Heart left ventricle (tissue), 16 donors: ENCODE measurements around the gene CX3CL1. TPM values are rescaled to one million over a fixed set of nuclear protein-coding genes. Genes with fewer than 3 reads are reported as not detected.
"Not testable (repeated sequence)": the region's sequence is repeated elsewhere in the genome, so short reads cannot be mapped to it uniquely, and the experiment has no call there.

Experiments used
- ATAC-seq, 4 donors: fragments of 200-7000 bp; cut with Tn5 transposase; one replicate each; pipeline ENCODE4 v1.9.1; 2020 to 2022; ENCODE audit warnings: moderate library complexity in 4 of 4, mild to moderate bottlenecking in 3 of 4, moderate number of reproducible peaks in 1 of 4
- DNase-seq, 5 donors: peaks; one replicate each; pipeline ENCODE4 v3.0.0-alpha.2; 2020
- H3K27ac ChIP-seq, 12 donors: fragments of 200-600 bp; sonication (generic) in 4 of 12; one replicate each; pipeline versions ENCODE4 v1.5.0 to v1.8.0; 2016 to 2022; ENCODE audit warnings: mild to moderate bottlenecking in 2 of 12
- H3K27me3 ChIP-seq, 9 donors: fragments of 200-600 bp; sonication (generic) in 2 of 9; one replicate each; pipeline versions ENCODE4 v1.5.1 to v1.8.0; 2016 to 2022; ENCODE audit warnings: mild to moderate bottlenecking in 3 of 9
- H3K36me3 ChIP-seq, 9 donors: fragments of 200-600 bp; sonication (generic) in 2 of 9; one replicate each; pipeline versions ENCODE4 v1.5.0 to v1.8.0; 2018 to 2022; ENCODE audit warnings: mild to moderate bottlenecking in 2 of 9
- H3K4me1 ChIP-seq, 12 donors: fragments of 200-600 bp; sonication (generic) in 4 of 12; one replicate each; pipeline versions ENCODE4 v1.5.0 to v1.8.0; 2016 to 2022; ENCODE audit warnings: mild to moderate bottlenecking in 3 of 12
- H3K4me3 ChIP-seq, 12 donors: fragments of 200-600 bp; sonication (generic) in 4 of 12; one replicate each; pipeline versions ENCODE4 v1.5.0 to v1.8.0; 2017 to 2022; ENCODE audit warnings: mild to moderate bottlenecking in 9 of 12, moderate library complexity in 4 of 12
- H3K9me3 ChIP-seq, 12 donors: fragments of 200-600 bp; sonication (generic) in 4 of 12; one replicate each; pipeline versions ENCODE4 v1.5.0 to v1.8.0; 2016 to 2022; ENCODE audit warnings: mild to moderate bottlenecking in 1 of 12
- POLR2A ChIP-seq, 2 donors: fragments of 450-650 bp; IDR thresholded peaks; one replicate each; pipeline ENCODE4 v1.6.1; 2017; ENCODE audit warnings: antibody characterized with exemption in 2 of 2, mild to moderate bottlenecking in 2 of 2, moderate library complexity in 2 of 2
- WGBS, 4 donors: extraction: QIAGEN DNeasy Blood & Tissue Kit in 2 of 4; methylation state at CpG; one replicate each; pipeline versions ENCODE4 v1.1.5 to v1.1.7; 2013 to 2018; 5-methylcytosine and 5-hydroxymethylcytosine counted together
- intact Hi-C, 10 donors: fragments of 100-400 bp; cut with DNase I; formaldehyde crosslinking; loops; one replicate each; pipeline versions ENCODE4 v1.11.1 to v1.14.2; 2022
- polyA plus RNA-seq, 2 donors: library from polyadenylated mRNA; stranded (reverse); fragments of 200-250 nt; gene quantifications; one replicate each; pipeline ENCODE4 v1.2.3, GENCODE V29; 2013
- total RNA-seq, 9 donors: library from RNA; depleted of rRNA in 2 of 9; stranded (reverse); fragments of >200 nt in 2 of 9; fragmentation: NEBNext Ultra II Directional in 3 of 9; extraction: Animal tissue kit (Norgen Biotek cat#: 25700) in 3 of 9; gene quantifications; one replicate each; pipeline versions ENCODE4 v1.1.0 to v1.2.4, GENCODE V29; 2016 to 2023
- TF ChIP-seq, protein P1 (sequence below), 12 donors: fragments of 200-600 bp; sonication (generic) in 4 of 12; IDR thresholded peaks; one replicate each; pipeline versions ENCODE4 v1.5.0 to v1.8.0; 2018 to 2022; ENCODE audit warnings: antibody characterized with exemption in 12 of 12, mild to moderate bottlenecking in 5 of 12
- donor health status: ischemic (EF 13 %, LVEDD 7.1; RV severe dilation, severe dysfunction).
- donor health status: healthy with polysubstance abuse.
- donor health status: DM: no; HTN: yes; CAD: no.
- donor health status: DM: no; HTN: no; CAD: no.
- donor health status: ischemic (EF 25% LVEDD 6.9; RV normal size, moderate dysfunction).
- donor health status: ischemic (EF 25% LVEDD 5.7; RV mildly dilated, moderate dysfunction).
- donor health status: healthy.
- donor health status: DM: yes; HTN: yes; CAD: no.
- donor health status: ischemic (EF 35%, LVEDD 5.7; RV mildly dilated, moderate dysfunction).
- donor health status: nonischemic (EF 11% LVEDD 7.7; RV severe dilation, severe dysfunction).
- donor health status: DM: yes; HTN: yes; CAD: no.
- donor health status: PGD.
- donor health status: ischemic (EF 29% LVEDD 5.4; RV normal size, mild dysfunction).
- donor health status: nonischemic (EF 23%, LVEDD 6.1; RV moderate dilation, normal function).

CX3CL1 gene
- total and polyA plus RNA-seq, 11 donors: 8.3 to 59.5 (median 15.4) TPM

GRCh38 chr16:57392694-57393093 is 20.4 kb downstream of the CX3CL1 start:
- no peak for ATAC-seq
- intact Hi-C loops: no loop called here

DNA sequence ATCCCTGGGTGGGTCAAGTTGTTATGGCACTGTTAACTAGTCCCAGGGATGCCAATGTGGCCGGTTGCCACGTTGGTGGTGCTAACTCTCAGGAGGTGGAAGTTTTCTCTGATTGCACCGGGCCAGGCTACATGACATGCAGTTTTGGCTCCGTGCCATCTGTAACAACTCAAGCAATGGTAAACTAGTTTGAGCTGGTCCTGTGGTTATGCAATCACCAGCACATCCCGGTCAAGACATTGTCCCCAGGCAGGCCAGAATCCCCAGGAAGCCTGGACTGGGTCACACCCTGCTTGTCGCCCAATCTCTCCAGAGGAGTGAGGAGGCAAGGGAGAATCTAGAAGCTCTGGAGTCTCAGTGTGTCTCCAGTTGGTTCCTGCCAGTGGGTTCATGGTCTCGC is 22.2 kb downstream of the CX3CL1 start:
- H3K9me3 ChIP-seq: no peaks in the 10 kb centered on the region
- WGBS, 4 donors: 32 to 53% (median 47%) methylated on average over 5 to 7 of the region's 7 CpGs
- peak; percentile 65 to 91 (median 73) for ATAC-seq

More at GRCh38 chr16:57392694-57393093, 20.4 kb downstream of the CX3CL1 start:
- no peak for TF ChIP-seq POLR2A (IDR thresholded peaks at IDR 0.05)
- TF ChIP-seq, protein P1, sequence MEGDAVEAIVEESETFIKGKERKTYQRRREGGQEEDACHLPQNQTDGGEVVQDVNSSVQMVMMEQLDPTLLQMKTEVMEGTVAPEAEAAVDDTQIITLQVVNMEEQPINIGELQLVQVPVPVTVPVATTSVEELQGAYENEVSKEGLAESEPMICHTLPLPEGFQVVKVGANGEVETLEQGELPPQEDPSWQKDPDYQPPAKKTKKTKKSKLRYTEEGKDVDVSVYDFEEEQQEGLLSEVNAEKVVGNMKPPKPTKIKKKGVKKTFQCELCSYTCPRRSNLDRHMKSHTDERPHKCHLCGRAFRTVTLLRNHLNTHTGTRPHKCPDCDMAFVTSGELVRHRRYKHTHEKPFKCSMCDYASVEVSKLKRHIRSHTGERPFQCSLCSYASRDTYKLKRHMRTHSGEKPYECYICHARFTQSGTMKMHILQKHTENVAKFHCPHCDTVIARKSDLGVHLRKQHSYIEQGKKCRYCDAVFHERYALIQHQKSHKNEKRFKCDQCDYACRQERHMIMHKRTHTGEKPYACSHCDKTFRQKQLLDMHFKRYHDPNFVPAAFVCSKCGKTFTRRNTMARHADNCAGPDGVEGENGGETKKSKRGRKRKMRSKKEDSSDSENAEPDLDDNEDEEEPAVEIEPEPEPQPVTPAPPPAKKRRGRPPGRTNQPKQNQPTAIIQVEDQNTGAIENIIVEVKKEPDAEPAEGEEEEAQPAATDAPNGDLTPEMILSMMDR (IDR thresholded peaks at IDR 0.05): no peak
- Histone ChIP-seq H3K9me3 (no peaks in the 10 kb centered on the region), H3K27me3 (no peaks in the 10 kb centered on the region), H3K4me1 (peaks cover 0 to 34% (median 14%) of the 10 kb centered on the region in 12 donors), H3K4me3 (no peak overlapping the region), H3K27ac (no peak overlapping the region), H3K36me3 (no peaks in the 10 kb centered on the region)
- 44 to 100% (median 87%) methylated on average over 1 of the region's 1 CpG for WGBS, 4 donors
- no peak for DNase-seq

GRCh38 chr16:57395026-57395425 is 22.7 kb downstream of the CX3CL1 start:
- TF ChIP-seq POLR2A (IDR thresholded peaks at IDR 0.05): no peak
- TF ChIP-seq, protein P1 (IDR thresholded peaks at IDR 0.05): no peak
- no peaks in the 10 kb centered on the region for H3K27me3 ChIP-seq
- no peak for ATAC-seq
- no peaks in the 10 kb centered on the region for H3K9me3 ChIP-seq
- H3K27ac ChIP-seq: peak overlapping the region in 1 of 12 donors; percentile 33
- 89 to 93% (median 91%) methylated on average over 5 of the region's 5 CpGs for WGBS, 4 donors
- DNase-seq: no peak
- intact Hi-C loops: no loop called here
- no peaks in the 10 kb centered on the region for H3K36me3 ChIP-seq
- H3K4me1 ChIP-seq: peaks cover 0 to 20% (median 10%) of the 10 kb centered on the region in 12 donors
- no peak overlapping the region for H3K4me3 ChIP-seq

More for the DNA sequence above, 22.2 kb downstream of the CX3CL1 start:
- H3K36me3 ChIP-seq: no peaks in the 10 kb centered on the region
- H3K4me1 ChIP-seq: peaks cover 0 to 21% (median 12%) of the 10 kb centered on the region in 12 donors
- no peak overlapping the region for H3K4me3 ChIP-seq
- peak in 2 of 5 donors; percentile 50 to 57 for DNase-seq
- TF ChIP-seq, protein P1 (IDR thresholded peaks at IDR 0.05): no peak
- no peak for TF ChIP-seq POLR2A (IDR thresholded peaks at IDR 0.05)
- intact Hi-C loops: no loop called here
- H3K27me3 ChIP-seq: no peaks in the 10 kb centered on the region
- peak overlapping the region in 1 of 12 donors; percentile 33 for H3K27ac ChIP-seq

DNA sequence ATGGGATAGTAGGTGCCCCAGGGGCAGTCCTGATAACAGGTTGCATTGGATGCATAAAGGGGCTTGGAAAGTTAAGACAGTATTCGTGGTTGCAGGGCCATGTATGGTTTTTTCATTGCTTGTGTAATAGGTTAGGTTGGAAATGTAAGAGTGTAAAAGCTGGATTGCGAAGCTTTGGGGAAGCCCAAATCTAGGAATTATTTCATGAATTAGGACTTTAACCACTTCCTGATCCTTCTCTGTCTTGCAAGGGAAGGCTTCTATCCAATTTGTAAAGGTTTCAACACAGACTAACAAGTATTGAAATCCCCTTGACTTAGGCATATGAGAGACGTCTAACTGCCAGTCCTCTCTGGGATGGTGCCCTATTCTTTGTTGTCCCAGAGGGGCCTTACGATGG is 24.5 kb downstream of the CX3CL1 start:
- H3K4me1 ChIP-seq: peaks cover 0 to 9% (median 0%) of the 10 kb centered on the region in 12 donors
- no peaks in the 10 kb centered on the region for H3K9me3 ChIP-seq
- DNase-seq: no peak
- 87 to 90% (median 89%) methylated on average over 4 of the region's 4 CpGs for WGBS, 4 donors
- no peak overlapping the region for H3K27ac ChIP-seq
- H3K27me3 ChIP-seq: no peaks in the 10 kb centered on the region
- no peak for TF ChIP-seq POLR2A (IDR thresholded peaks at IDR 0.05)
- TF ChIP-seq, protein P1 (IDR thresholded peaks at IDR 0.05): no peak
- no peak overlapping the region for H3K4me3 ChIP-seq
- intact Hi-C loops: no loop called here
- no peak for ATAC-seq
- no peaks in the 10 kb centered on the region for H3K36me3 ChIP-seq

GRCh38 chr16:57397493-57397892 is 25.2 kb downstream of the CX3CL1 start:
- intact Hi-C loops, H3K36me3 ChIP-seq, H3K27ac ChIP-seq, H3K4me3 ChIP-seq, ATAC-seq, H3K27me3 ChIP-seq, DNase-seq, H3K4me1 ChIP-seq, H3K9me3 ChIP-seq: not testable (repeated sequence)
- WGBS, 4 donors: 90 to 94% (median 92%) methylated on average over 4 of the region's 4 CpGs
